Measurements from ENCODE around the gene FRS2. TPM values are rescaled to one million over a fixed set of nuclear protein-coding genes. Genes with fewer than 3 reads are reported as not detected.

The FRS2 gene
- total RNA-seq, 1 experiment from 2014 or later, result 24.8 TPM

DNA sequence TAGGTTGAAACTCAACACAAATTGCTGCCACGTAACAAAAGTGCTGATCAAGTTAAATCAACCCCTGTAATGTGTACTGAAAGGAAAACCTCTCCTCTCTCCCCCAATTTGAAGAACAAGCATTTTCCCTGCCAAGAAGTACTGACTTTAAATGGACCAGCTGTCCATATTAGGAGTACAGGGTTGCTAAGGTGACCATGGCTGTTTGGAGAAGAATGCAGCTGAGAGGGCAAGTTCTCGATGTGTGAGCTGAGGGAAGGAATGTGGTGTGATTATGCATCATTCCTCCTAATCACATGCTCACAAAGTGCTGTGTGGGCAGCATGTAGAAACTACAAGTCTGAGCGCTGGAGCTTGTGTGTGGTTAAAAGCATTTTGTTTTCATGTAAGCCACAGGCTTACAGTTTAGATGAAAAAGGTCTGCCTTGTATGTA, 64.2 kb downstream of the FRS2 start:
- Histone ChIP-seq H3K36me3 (peaks cover 13% of the 10 kb centered on the region), H3K9me3 (no peaks in the 10 kb centered on the region), H3K4me3 (no peak overlapping the region), H3K27me3 (no peaks in the 10 kb centered on the region)
- DNase-seq, result peak; percentile 85

DNA sequence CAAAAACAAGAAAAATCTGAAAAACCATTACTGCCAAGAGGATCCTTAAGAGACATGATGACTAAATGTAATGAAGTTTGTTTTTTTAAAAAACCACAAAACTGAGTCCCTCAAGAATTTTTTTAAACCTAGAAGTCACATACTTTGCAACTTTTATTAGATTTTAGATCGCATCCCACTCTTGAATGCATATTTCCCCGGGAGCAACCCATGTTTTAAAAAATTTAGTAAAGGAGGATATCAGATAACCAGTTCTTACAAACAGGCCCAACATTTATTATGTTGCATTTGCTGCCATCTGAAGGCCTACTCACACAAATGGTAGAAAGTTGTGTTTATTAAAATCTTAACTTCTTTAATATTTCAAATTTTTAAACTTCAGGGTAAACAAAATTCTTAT, 70.8 kb downstream of the FRS2 start:
- no peaks in the 10 kb centered on the region for H3K27me3 ChIP-seq
- peaks cover 17% of the 10 kb centered on the region for H3K36me3 ChIP-seq

DNA sequence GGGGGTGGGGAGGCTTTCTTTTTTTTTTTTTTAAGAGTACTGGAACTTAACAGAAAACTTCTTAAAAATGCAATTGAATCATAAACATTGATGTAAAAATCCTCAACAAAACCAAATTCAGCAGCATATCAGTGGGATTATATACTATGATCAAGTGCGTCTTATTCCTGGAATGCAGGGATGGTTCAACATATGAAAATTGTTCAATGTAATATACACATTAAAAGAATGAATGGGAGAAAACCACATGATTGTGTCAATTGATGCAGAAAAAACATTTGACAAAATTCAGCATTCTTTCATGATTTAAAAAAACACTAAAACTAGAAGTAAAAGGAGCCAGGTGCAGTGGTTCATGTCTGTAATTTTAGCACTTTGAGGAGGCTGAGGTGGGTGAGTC, 73.9 kb downstream of the FRS2 start:
- no peak for DNase-seq
- Histone ChIP-seq H3K27me3 (no peaks in the 10 kb centered on the region), H3K36me3 (peaks cover 10% of the 10 kb centered on the region), H3K9me3 (peaks cover 7% of the 10 kb centered on the region), H3K4me3 (no peak overlapping the region)

More for the DNA sequence above, 70.8 kb downstream of the FRS2 start:
- Histone ChIP-seq H3K4me3 (no peak overlapping the region), H3K9me3 (peaks cover 7% of the 10 kb centered on the region)
- DNase-seq, result no peak

DNA sequence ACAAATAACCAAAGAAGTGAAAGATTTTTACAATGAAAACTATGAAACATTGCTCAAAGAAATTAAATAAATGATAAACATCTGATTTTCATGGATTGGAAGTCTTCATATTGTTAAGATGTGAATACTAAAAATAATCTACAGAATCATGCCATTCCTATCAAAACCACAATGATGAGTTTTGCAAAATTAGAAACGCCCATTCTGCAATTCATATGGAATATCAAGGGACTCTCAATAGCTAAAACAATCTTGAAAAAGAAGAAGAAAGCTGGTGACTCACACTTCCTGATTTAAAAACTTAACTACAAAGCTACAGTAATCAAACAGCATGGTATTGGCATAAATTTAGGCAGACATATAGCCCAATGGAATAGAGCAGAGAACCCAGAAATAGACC, 74.9 kb downstream of the FRS2 start:
- no peak for DNase-seq
- peaks cover 7% of the 10 kb centered on the region for H3K36me3 ChIP-seq

DNA sequence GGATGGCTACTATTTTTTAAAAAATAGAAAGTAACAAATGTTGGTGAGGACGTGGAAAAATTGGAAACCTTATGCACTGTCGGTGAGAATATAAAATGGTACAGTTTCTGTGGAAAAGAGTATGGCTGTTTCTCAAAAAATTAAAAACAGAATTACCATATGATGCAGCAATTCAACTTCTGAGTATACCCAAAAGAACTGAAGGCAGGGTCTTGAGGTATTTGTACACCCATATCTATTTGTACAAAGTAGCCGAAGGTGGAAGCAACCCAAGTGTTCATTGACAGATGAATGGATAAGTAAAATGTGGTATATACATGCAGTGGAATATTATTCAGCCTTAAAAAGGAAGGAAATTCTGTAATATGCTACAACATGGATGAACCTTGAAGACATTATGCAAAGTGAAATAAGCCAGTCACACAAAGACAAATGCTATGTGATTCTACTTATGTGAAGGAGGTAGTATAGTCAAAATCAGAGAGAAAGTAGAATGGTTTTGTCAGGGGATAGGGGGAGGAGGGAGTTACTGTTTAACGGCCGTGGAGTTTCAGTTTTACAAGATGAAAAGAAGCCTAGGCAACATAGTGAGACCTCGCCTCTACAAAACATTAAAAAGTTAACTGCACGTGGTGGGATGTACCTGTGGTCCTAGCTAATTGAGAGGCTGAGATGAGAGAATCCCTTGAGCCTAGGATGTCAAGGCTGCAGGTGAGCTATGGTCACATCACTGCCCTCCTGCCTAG, 76.7 kb downstream of the FRS2 start:
- H3K9me3 ChIP-seq, result peaks cover 7% of the 10 kb centered on the region

More for the DNA sequence above, 74.9 kb downstream of the FRS2 start:
- no peaks in the 10 kb centered on the region for H3K27me3 ChIP-seq
- H3K9me3 ChIP-seq, result peaks cover 7% of the 10 kb centered on the region
- H3K4me3 ChIP-seq, result no peak overlapping the region

DNA sequence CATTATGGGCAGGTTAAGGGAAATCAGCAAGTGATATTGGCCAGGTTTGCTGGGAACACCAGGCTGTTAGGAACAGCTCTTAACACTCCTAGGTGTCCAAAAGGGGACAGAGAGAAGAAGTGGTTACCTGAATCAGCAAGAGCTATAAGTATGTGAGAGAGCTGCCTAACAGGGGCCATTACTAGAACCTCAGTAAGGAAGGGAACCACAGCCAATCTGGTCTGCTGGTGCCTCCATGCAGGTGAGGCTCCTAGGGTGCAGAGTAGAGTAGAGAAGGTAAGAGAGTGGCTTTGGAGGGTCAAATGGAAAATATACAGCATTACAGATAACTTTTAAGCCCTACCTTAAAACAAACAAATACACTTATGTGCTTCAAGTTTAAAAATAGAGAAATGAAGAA, 78.5 kb downstream of the FRS2 start:
- no peak for DNase-seq
- no peaks in the 10 kb centered on the region for H3K27me3 ChIP-seq
- peaks cover 7% of the 10 kb centered on the region for H3K36me3 ChIP-seq
- peaks cover 4% of the 10 kb centered on the region for H3K9me3 ChIP-seq
- no peak overlapping the region for H3K4me3 ChIP-seq

More for the DNA sequence above, 76.7 kb downstream of the FRS2 start:
- Histone ChIP-seq H3K27me3 (no peaks in the 10 kb centered on the region), H3K4me3 (no peak overlapping the region), H3K36me3 (peaks cover 7% of the 10 kb centered on the region)
- DNase-seq, result no peak

DNA sequence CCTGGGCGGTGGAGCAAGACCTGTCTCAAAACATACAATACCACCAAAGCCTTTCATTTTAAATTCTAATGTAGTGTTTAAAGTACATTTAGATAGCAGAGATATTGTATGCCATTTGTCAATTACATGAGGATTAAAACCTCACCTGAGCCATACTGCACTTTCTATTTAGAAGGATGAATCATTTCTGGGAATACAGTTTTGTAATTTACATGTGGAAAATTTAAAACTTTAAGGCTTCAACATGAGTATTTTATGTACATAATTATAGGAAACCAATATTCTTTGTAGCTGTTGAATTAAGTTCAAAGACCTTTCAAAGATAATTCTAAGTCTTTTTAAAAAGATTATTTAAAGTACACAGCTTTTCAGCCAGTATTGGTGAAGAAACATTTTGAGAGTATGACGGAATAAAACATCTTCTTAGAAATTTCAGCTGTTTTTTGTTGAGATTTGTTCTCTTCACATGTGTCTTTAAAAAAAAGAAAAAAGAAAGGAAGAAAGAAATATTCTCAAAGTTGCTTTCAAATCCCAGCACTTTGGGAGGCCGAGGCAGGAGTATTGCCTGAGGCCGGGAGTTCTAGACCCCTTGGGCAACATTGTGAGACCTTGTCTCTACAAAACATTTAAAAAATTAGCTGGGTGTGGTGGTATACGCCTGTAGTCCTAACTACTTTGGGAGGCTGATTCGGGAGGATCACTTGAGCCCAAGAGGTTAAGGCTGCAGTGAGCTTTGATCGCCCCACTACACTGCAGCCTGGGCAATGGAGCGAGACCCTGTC, 80.6 kb downstream of the FRS2 start:
- Histone ChIP-seq H3K27me3 (no peaks in the 10 kb centered on the region), H3K9me3 (no peaks in the 10 kb centered on the region), H3K36me3 (peaks cover 4% of the 10 kb centered on the region; the same call in 1 of the 2 replicates), H3K4me3 (no peak overlapping the region)
- DNase-seq, result no peak

DNA sequence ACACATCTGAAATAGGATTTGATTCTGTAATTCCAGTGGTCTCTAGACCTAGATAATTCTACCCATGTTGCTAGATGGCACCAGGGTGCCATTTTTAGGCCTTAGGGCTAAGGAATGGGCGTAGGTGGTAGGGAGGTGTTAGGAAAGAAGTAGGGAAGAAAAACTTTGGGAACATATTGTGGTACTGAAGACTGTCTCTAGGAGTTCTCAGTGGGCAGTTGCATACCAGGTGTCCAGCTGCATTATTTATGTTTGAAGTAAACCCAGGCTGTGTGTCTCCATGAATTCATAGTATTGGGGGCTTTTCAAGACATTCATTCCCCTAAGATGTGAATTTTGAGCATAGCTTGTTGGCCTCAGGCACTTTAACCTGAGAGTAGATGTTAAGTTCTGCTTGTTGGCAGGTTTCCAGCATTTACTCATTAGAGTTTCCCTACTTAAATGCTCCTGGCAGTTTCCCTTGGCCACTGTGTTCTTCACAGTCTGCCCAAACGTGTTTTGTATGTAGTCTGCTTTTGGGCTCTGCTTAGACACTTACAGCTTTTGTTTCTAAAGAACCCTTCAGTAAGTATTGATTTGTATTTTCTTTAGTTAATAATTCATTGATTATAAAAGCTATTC, 83.5 kb downstream of the FRS2 start:
- no peaks in the 10 kb centered on the region for H3K9me3 ChIP-seq
- no peak overlapping the region for H3K4me3 ChIP-seq
- peaks cover 4% of the 10 kb centered on the region; the same call in 1 of the 2 replicates for H3K36me3 ChIP-seq
- DNase-seq, result peak; percentile 28
- no peaks in the 10 kb centered on the region for H3K27me3 ChIP-seq

DNA sequence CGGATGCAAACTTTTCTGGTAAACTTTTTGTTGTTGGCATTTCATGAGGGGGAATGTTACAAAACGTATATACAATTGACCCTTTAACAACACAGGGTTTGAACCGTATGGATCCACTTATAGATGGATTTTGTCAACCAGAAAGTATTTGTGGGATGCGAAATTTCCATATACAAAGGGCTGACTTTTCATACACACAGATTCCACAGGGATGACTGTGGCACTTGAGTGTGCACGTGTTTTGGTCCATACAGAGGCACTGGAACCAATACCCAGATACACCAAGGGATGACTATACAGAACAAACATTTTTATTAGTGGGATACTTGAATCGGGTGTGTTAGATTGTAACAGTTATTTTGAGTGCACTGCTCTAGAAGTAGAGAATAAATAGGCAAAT, 85.3 kb downstream of the FRS2 start:
- DNase-seq, result peak; percentile 79
- no peaks in the 10 kb centered on the region for H3K9me3 ChIP-seq
- no peaks in the 10 kb centered on the region for H3K27me3 ChIP-seq
- no peak overlapping the region for H3K4me3 ChIP-seq
- H3K36me3 ChIP-seq, result peaks cover 4% of the 10 kb centered on the region; the same call in 1 of the 2 replicates

DNA sequence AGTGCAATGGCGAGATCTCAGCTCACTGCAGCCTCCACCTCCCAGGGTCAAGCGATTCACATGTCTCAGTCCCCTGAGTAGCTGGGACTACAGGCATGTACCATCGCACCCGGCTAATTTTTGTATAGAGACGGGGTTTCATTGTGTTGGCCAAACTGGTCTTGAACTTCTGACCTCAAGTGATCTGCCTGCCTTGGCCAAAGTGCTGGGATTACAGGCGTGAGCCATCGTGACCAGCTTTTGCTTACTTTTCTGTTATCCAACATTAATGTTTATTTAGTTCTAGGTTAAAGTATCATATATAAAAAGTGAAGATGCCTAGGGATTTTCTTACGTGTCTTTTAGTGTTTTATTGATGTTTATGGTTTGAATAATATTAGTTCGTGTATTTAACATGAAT, 86.2 kb downstream of the FRS2 start:
- peak; percentile 35 for DNase-seq
- no peaks in the 10 kb centered on the region for H3K9me3 ChIP-seq

DNA sequence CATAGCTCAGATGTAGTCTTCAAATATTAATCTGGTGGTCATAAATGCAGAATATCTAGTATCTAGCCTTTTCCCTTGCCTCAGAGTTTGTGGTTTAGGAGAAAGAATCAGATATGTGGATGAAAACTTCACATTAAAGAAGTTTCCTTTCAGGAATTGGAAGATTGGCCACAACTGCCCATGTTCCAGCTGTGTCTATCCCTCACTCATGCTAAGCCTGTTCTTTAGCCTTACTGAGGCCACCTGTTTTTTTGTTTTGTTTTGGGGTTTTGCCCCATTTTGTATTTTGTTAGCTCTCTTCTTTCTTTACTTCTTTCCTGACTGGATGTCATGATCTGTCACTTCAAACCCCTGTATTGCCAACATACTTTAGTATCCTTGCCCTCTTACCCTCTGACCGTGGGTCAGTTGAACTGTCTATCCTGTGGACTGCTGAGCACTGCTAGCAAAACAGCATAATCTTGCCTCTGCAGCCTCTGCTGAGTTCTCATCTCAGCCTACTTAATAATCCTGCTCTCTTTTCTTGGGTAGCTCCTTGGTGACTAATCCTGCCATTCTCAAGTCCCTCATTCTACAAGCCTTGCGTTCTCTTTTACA, 93.1 kb downstream of the FRS2 start:
- no peak for DNase-seq
- H3K36me3 ChIP-seq, result peaks cover 18% of the 10 kb centered on the region
- H3K4me3 ChIP-seq, result no peak overlapping the region
- H3K9me3 ChIP-seq, result no peaks in the 10 kb centered on the region
- H3K27me3 ChIP-seq, result no peaks in the 10 kb centered on the region

More for the DNA sequence above, 86.2 kb downstream of the FRS2 start:
- Histone ChIP-seq H3K4me3 (no peak overlapping the region), H3K36me3 (peaks cover 4% of the 10 kb centered on the region; the same call in 1 of the 2 replicates), H3K27me3 (no peaks in the 10 kb centered on the region)

DNA sequence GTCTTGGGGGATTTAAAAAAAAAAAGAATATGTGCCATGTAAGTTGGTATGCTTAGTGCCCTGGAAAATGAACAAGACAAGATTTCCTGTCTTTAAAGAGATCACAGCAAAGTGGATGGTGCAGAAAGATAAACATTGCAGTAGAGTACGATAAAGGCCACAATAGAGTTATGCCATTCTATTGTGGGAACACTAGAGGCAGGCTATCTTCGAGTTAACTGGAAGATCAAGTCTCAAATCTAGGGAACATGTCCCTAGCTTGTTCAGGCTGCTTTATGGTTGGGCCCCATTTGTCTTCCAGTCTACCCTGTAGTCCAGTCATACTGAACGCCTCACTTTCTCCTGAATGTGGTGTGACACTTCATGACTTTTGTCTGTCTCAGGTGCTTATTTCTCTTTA, 96.4 kb downstream of the FRS2 start:
- Histone ChIP-seq H3K4me3 (no peak overlapping the region), H3K36me3 (peaks cover 38% of the 10 kb centered on the region), H3K9me3 (no peaks in the 10 kb centered on the region), H3K27me3 (no peaks in the 10 kb centered on the region)
- DNase-seq, result no peak

DNA sequence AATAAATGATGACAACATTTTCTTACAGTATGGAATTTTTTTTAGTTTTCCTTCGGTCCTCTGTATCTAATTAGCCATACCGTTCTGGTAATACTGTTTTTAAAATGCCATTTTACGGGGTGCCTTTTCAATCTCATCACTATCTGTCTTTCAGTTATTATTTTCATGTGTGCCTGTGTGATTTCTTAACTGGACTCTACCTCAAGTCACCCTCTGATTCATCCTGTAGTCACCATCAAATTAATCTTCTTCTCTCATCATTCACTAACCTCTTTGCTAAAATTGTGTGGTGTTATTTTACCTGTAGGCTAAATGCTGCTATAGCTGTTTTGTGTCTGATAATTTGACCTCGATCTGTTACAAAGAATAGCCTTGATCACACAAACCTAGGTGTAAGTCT, 99.0 kb downstream of the FRS2 start:
- no peak overlapping the region for H3K4me3 ChIP-seq
- no peaks in the 10 kb centered on the region for H3K27me3 ChIP-seq
- H3K9me3 ChIP-seq, result no peaks in the 10 kb centered on the region
- no peak for DNase-seq
- H3K36me3 ChIP-seq, result peaks cover 46% of the 10 kb centered on the region

DNA sequence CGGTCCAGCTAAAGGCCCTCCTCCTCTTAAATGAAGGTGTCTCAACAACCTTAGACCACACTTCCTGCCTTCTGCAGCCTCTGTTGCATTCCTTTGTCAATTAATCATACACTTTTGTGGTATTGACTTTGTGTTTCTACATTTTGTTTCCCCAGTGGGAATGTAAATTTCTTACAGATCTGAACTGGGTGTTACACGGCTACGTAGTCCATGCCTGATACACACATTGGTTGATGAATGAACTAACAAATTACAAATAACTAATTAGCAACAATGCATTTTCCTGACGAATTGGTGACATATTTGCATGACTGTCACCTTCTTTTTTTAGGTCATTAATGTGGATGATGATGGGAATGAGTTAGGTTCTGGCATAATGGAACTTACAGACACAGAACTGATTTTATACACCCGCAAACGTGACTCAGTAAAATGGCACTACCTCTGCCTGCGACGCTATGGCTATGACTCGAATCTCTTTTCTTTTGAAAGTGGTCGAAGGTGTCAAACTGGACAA, 99.9 kb downstream of the FRS2 start:
- no peak for DNase-seq
- H3K9me3 ChIP-seq, result no peaks in the 10 kb centered on the region
- no peak overlapping the region for H3K4me3 ChIP-seq
- peaks cover 46% of the 10 kb centered on the region for H3K36me3 ChIP-seq
- H3K27me3 ChIP-seq, result no peaks in the 10 kb centered on the region

DNA sequence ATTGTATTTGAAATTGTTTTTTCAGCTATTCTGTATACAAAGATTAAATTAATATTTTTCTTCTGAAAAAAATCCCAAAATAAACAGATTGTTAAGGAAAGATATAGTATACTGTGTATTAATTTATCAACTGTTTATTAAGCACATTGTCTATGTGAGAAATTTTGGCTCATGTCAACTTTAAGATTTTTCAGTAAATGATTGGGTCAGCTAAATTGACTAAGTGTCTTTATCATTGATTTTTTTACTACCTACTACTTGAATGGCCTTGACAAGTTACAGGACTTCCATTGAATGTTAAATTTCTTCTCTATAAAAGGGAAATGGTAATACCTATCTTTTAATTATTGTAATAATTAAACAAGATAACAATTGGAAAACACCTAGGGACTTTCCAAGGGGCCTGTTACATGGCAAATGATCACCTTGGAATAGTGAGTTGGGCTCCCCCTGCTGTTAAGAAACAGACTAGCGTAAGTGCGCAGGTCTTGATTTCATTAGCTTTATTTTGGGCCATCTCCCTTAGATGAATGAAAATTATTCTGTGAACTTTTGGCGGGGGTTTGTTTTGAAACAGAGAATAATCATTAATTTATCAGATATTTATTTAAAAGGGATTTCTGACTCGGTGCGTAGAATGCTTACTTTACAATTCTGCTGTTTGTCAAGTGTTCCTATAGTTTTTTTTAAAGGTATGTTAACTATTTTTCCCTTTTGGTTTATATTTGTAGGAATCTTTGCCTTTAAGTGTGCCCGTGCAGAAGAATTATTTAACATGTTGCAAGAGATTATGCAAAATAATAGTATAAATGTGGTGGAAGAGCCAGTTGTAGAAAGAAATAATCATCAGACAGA, 100.6 kb downstream of the FRS2 start:
- H3K9me3 ChIP-seq, result no peaks in the 10 kb centered on the region
- peak; percentile 22 for DNase-seq
- no peaks in the 10 kb centered on the region for H3K27me3 ChIP-seq
- no peak overlapping the region for H3K4me3 ChIP-seq
- peaks cover 52% of the 10 kb centered on the region for H3K36me3 ChIP-seq

DNA sequence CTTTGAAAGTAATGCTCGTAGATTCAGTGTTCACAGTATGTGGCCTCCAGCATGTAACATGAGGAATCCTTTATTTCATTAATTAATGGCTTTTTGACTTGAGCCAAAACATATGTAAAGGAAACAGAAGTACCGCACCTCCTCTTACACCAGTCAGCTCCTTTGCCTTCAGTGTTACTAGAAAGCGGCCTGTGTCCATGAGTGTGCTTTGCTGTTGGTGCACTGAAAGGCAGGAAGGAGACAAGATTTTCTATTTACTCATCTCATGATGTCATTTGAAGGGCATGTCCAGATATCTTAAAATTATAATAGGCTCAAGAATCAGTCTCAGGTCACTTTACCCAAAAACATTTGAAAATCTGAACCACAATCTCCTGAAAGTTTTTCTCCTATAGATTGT, 105.2 kb downstream of the FRS2 start:
- Histone ChIP-seq H3K36me3 (peaks cover 43% of the 10 kb centered on the region), H3K4me3 (no peak overlapping the region), H3K27me3 (no peaks in the 10 kb centered on the region), H3K9me3 (no peaks in the 10 kb centered on the region)
- DNase-seq, result no peak

Measured in MG63 (cell line).